Stimulated activated CD4-positive, alpha-beta T cell treated with anti-CD3 and anti-CD28 coated beads, Interleukin-2, amount 100 ng/mL, for 4 hours (primary cell): Measurements from ENCODE around the gene SPAG6.
"Not testable (repeated sequence)": the region's sequence is repeated elsewhere in the genome, so short reads cannot be mapped to it uniquely, and the experiment has no call there.

ENCODE experiments used
- DNase-seq: peaks from one replicate; pipeline ENCODE4 v3.0.0-alpha.2; 2020; ENCODE audit warnings: low read depth

Gene SPAG6

DNA sequence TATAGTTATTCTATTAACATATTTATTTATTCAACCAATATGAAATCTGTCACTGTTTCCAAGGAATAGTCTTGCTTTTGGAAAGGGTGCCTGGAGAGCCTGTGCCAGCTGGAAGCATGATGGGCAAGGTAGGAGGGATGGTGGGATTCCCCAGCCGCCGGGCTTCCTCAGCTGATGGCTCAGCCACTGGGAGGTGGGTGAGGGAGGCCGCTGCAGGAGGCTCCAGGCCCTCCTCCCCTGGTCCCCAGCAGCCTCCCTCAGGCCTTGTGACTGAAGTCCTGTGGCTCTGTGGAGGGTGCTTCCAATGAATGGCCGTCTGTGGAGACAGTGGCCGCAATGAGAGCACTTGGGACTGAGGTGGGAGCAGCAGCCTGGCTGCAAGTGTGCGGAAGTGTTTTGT is 27.0 kb downstream of the SPAG6 start:
- no peak for DNase-seq

- no peak for DNase-seq
Observed at GRCh38 chr10:22372917-22373316, 27.6 kb downstream of the SPAG6 start.

GRCh38 chr10:22374489-22375126 is 29.3 kb downstream of the SPAG6 start:
- DNase-seq, result no peak

DNA sequence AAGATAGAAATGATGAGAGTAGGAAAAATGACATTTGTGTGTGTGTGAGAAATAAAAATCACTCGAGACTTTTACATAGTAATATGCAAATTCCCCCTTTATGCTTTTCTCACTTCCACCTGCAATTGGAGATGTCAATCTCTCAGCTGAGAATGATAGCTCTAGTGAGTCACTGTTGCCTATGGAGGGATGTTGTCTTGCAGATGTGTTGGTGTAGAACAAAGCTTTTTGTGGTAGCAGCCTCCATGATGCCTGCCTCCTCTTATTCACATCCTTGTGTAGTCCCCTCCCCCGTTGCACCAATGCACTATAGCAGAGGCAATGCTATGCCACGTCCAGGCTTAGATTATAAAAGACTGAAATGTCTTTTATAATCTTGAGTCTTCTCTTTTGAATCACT is 33.8 kb downstream of the SPAG6 start:
- peak; percentile 56 for DNase-seq

- no peak for DNase-seq
Observed at GRCh38 chr10:22381262-22381661, 36.0 kb downstream of the SPAG6 start.

DNA sequence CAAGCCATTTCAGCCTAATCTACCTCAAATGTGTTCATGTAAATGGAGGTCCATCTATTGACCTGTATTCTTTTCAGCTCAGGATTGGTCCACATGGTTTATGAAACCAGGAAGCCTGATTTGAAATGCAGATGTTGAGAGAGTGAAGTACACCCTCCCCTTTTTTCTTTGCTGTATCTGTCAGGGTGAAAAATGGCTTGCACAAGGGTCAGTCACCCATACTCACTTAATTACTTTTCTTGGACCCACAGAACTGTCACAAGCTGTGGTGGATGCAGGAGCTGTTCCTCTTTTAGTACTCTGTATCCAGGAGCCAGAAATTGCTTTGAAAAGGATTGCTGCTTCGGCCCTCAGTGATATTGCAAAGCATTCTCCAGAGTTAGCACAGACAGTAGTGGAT is 41.2 kb downstream of the SPAG6 start:
- no peak for DNase-seq

DNA sequence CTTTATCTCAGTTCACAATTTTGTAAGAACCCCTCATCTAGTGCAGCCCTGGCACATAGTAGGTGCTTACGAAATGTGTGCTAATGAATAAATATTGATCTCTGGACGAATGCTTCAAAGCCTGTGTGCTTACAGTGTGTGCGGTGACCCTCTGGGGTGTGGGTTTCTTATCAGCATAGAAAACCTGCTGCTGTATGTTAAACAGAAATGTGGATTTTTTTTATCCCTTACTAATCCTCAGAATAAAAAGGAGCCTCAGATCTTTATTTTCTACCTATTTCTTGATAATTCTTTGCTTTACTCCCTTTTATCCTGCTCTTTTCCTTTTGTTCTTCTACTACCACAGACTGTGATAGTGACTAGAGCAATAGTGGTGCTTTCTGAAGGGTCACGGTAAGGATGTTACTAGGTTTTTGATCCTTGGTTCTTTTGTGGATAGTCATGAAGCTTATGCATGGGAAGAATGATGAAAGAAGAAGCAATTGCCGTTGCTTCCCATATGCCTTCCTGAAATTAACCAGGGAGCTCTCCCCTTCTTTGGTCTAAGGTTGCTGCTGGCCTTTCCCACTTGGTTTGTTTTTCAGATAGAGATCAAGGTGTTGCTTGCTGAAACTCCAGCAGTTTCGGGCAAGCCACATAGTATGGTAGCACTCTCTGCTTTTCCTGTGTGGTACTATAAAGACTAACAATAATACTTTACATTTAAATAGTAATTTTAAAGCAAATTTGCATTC is 44.7 kb downstream of the SPAG6 start:
- DNase-seq, result no peak

DNA sequence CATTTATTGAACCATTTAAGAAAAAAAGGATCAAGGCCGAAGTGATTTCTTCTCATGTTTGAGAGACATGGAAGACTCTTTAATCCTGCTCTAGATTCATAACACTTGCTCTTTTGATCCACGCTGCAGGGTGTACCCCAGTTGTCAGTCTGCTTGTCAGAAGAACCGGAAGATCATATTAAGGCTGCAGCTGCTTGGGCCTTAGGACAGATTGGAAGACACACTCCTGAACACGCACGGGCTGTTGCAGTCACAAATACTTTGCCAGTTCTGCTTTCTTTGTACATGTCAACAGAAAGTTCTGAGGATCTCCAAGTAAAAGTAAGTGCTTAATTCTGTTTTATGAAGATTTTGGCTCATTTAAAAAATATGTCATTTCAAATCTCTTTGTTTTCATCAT is 46.3 kb downstream of the SPAG6 start:
- no peak for DNase-seq

- DNase-seq, result not testable (repeated sequence)
Observed at GRCh38 chr10:22396195-22396594, 50.9 kb downstream of the SPAG6 start.

GRCh38 chr10:22406916-22407315 is 61.6 kb downstream of the SPAG6 start:
- DNase-seq, result not testable (repeated sequence)

- DNase-seq, result no peak
Observed at GRCh38 chr10:22410394-22410793, 65.1 kb downstream of the SPAG6 start.

DNA sequence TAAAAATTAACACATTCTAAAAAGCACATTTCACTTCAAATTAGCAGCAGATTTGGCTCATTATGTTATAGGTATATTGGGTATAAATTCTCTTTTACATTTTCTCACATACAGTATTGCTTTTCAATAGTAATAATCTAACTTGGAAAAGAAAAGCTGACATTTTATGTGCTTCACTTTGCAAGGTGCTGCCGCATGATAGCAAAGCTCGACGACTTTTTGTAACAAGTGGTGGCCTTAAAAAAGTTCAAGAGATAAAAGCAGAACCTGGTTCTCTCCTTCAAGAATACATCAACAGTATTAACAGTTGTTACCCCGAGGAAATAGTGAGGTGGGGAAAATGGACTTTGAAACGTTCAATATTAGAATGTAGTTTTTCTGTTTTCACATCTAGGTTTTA is 65.5 kb downstream of the SPAG6 start:
- no peak for DNase-seq

GRCh38 chr10:22414146-22414545 is 68.8 kb downstream of the SPAG6 start:
- DNase-seq, result no peak

- DNase-seq, result no peak
Observed at GRCh38 chr10:22415072-22415471, 69.8 kb downstream of the SPAG6 start.

GRCh38 chr10:22417736-22418268 is 72.5 kb downstream of the SPAG6 start:
- no peak for DNase-seq

DNA sequence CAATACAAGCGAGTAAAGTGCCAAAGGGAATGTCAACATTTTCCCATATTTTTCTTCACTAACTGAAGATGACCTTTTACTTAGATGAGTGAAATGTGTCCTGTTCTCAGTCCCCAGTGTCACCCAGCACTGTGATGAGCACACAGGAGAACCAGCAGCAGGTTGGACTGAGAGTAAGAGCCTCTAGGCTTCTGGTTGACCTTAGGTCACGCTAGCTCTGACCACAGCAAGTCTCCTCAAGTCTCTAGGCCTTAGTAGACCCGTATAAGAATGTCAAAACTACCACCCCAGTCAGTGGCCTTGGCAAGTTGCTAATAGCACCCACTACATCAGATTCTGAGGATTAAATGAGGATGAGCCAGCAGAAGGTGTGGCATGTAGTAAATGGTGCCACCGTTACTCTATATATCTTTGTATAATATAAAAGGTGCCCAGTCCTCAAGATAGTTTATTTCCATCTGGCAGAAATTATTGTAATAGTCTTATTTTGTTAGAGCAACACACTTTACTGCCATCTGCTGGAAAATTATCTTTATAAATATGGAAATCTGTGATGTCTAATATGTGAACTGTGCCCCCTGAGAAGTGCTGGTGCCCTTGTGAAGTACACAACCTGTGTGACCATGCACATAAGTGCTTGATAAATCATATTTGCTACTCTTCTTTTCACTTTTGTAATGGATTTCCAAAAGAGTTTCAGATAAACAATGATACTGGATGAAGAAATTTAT is 75.7 kb downstream of the SPAG6 start:
- DNase-seq, result no peak

DNA sequence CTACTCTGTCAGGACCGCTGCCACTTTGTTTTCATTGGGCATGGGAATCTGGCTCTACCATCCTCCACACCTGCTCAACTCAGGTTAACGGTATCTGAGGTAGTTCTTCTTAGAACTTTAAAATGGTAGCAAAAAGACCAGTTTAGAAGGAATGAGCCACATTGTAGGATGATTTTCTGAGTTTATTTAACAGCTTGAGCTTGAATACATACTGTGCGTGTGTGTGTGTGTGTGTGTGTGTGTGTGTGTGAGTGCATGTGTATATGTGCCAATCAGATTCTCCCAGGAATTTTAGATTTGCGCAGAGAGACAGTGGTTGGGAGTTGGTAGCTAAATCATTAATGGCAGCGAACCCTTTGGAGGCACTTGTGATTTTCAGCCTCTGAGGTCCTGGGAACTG is 81.4 kb downstream of the SPAG6 start:
- DNase-seq, result no peak

- no peak for DNase-seq
Observed at GRCh38 chr10:22427101-22427500, 81.8 kb downstream of the SPAG6 start.

- no peak for DNase-seq
Observed at GRCh38 chr10:22427890-22428571, 82.7 kb downstream of the SPAG6 start.

- DNase-seq, result no peak
Observed at GRCh38 chr10:22429146-22429545, 83.8 kb downstream of the SPAG6 start.

- DNase-seq, result no peak
Observed at GRCh38 chr10:22429981-22430421, 84.7 kb downstream of the SPAG6 start.

DNA sequence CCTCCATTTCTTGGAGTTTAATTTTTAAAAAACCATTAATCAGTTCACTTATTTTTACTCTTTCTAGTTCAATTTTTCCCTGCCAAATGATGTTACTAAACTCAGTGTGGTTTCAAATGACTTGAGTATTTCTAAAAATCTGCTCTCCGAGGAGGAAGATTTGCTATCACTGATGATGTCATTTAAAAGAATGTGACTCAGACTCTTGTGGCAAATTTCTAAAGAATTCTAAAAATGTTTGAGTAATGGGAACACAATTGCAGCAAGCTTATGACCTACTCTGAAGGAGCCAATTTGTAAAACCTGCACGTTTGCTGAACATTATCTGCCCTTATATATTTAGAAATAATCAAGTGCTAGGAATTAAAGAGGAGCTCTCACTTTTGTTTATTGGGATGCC is 88.6 kb downstream of the SPAG6 start:
- no peak for DNase-seq
